Pulmonary artery endothelial cell (primary cell): ENCODE data around the gene ASB4. TPM values are rescaled to one million over a fixed set of nuclear protein-coding genes. Genes with fewer than 3 reads are reported as not detected.
"Not testable (repeated sequence)": the region's sequence is repeated elsewhere in the genome, so short reads cannot be mapped to it uniquely, and the experiment has no call there.

Experiments
- DNase-seq: peaks from one replicate; pipeline ENCODE4 v3.0.0-alpha.2; 2011; ENCODE audit warnings: low read depth, low spot score
- total RNA-seq: library from RNA; depleted of rRNA; stranded (reverse); fragments of >200 nt; gene quantifications from 2 replicates; pipeline ENCODE4 v1.2.3, GENCODE V29; 2014

ASB4 gene
- total RNA-seq, 1 donor from 2014 or later = under 0.01 TPM

DNA sequence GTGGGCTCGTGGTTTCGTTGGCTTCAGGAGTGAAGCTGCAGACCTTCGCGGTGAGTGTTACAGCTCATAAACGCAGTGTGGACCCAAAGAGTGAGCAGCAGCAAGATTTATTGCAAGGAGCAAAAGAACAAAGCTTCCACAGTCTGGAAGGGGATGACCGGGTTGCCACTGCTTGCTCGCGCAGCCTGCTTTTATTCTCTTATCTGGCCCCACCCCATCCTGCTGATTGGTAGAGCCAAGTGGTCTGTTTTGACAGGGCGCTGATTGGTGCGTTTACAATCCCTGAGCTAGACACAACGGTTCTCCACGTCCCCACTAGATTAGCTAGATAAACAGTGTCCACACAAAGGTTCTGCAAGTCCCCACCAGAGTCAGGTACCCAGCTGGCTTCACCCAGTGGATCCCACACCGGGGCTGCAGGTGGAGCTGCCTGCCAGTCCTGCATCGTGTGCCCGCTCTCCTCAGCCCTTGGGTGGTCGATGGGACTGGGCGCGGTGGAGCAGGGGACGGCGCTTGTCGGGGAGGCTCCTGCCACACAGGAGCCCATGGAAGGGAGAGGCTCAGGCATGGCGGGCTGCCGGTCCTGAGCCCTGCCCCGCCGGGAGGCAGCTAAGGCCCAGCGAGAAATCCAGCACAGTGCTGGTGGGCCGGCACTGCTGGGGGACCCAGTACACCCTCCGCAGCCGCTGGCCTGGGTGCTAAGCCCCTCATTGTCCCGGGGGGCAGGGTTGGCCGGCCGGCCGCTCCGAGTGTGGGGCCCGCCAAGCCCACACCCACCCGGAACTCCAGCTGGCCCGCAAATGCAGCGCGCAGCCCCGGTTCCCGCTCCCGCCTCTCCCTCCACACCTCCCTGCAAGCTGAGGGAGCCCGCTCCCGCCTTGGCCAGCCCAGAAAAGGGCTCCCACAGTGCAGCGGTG, 66.5 kb downstream of the ASB4 start:
- DNase-seq = not testable (repeated sequence)

DNA sequence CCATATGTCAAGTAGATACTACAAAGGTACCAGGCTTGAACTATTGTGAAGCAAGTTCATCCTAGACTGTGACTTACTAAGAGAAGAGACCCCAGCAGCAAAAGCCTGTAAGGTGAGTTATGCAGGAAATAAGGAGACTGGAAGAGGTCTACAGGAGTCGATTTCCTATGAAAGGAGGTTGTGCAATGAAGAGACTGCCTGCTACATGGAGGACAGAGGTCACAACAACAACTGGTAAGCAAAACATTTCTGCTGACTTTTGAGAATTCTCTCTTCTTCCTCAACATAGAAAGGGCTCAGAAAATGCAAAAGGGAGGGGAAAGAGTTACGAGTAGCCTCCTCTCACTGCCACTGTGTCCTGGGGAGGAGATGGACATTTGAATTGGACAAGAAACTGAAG, 68.2 kb downstream of the ASB4 start:
- no peak for DNase-seq

DNA sequence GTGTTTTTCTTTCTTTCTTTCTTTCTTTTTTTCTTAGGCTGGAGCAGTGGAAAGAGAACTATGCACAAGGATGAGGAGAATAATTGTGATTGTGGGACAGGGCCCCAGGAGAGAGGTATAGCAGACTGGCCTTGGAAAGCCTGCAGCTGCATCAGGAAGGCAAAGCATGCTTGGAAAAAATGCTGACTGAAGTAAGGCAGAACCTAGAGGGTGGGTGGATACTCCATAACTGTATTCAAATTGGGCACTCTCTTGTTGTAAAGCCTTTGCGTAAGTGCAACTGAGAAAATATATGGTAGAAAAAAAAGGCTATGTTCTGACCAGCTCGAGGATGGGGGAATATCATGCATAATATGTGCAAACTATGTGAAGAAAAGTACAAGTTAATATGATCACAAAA, 71.0 kb downstream of the ASB4 start:
- DNase-seq = no peak

GRCh38 chr7:95558864-95559263, 73.1 kb downstream of the ASB4 start:
- DNase-seq = no peak

DNA sequence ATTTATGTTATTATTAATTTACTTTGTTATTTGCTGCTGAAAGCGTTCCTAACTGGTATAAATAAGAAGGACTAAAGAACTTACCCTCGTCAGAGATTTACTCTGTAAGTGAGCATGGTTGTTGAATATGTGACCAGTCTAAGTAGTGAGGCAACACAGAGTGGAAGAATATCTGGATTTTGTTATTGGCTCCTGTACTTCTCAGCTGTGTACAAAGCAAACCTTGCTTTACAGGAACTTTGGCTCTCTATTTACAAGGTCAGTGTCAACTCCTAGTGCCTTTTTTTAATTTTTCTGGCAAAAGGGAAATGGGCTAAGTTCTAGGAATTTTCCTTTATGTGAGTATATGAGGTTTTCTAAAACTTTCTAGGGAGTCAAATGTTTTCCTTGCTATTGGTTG, 74.9 kb downstream of the ASB4 start:
- no peak for DNase-seq

DNA sequence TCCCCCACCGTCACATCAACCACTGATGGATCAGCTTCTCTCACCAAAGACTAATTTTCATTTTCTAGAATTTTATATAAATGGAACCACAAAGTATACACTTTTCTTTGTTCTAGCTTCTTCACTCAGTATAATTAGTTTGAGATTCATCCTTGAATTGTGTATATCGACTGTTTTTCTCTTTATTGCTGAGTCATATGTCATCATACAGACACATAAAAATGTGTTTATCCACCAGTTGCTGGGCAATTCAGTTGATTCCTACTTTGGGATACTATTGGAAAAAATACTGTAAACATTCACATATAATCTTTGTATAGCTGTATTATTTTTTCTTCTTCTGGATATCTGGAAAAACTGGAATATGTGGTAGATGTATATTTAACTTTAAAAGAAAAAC, 84.0 kb downstream of the ASB4 start:
- no peak for DNase-seq

- DNase-seq = no peak
These were observed 91.4 kb downstream of the ASB4 start for GRCh38 chr7:95577137-95577536.

- no peak for DNase-seq
These were observed 92.6 kb downstream of the ASB4 start for GRCh38 chr7:95578299-95578855.

- no peak for DNase-seq
These were observed 93.6 kb downstream of the ASB4 start for GRCh38 chr7:95579318-95579717.

DNA sequence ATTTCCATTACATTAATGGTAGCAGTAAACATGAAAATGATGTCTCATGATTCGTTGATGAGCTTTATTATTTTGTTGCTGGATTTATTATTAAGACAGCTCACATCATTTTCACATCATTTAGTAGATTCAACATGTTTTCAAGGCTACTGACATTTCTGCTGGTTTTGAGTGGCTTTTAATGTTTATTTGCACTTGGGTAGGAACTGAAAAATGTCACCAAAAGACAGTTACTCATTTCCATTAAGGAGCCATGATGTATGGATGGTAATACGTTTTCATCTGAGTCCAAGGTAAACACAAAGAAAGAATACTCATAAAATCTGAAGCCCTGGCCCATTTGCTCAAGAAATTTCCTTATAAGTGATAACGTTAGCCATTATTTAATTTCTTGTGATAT, 95.7 kb downstream of the ASB4 start:
- no peak for DNase-seq

DNA sequence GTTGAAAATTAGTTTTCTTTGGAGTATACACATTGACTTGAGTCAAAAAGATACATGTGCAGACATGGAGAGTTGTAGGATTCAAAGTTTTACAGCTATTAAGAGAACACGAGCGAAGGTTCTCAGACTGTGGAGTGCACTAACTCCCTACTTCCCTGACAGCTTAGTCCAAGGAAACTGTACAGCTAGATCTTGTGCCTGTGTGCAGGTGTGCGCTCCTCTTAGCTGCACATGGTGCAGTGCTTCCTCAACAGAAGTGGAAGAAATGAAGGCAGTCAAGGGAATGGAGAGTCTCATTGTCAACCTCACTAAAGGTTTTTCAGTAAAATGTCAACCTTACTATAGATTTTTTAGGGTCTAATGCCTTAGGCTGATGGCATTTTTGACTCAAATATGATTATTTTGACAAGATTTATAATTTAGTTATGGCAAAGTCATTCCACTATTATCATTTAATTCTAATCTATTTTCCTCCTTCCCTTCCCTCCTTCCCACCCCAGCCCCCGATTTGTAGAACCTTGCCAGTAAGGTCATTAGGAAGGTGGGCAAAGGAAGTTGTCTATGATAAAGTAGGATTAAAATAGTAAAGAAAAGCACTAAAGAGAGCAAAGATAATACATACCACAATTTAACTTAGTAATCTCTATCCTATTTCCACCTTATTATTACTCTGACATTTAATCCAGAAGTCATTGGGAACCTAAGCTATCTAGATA, 97.0 kb downstream of the ASB4 start:
- DNase-seq = no peak

DNA sequence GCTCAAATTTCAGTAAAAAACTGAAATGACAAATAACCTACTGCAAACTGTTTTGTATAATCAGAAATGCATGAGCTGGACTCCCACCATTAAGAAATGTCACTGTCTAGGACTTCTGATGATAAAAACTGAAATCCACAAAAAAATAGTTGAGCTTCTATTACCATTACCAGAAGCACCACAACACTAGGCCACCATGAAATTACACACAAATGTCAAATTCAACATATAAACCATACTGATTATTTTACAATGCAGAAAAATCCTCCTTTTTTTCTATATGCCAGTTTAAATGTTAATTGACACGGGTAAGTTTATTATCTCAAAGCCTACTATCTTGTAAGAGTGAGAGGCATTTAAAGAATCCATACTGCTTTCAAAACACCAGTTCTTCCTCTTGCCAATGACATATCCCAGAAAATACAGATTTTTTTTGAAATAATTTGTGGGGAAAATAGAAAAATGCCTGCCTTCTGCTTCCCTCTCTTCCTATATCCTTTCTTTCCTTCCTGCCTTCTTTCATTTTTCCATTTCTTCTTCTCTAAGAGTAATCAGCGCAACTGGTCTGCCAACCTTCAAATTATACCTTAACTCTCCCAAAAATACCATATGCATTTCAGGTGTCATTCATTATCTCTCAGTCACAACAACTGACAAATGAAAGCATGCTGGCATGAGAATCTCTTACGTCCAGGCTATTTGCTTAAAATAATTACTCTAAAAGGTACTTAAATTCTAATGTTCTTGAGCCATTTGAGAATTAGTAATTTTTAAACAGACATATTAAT, 98.3 kb downstream of the ASB4 start:
- no peak for DNase-seq

GRCh38 chr7:95584769-95585425, 99.2 kb downstream of the ASB4 start:
- DNase-seq = no peak

DNA sequence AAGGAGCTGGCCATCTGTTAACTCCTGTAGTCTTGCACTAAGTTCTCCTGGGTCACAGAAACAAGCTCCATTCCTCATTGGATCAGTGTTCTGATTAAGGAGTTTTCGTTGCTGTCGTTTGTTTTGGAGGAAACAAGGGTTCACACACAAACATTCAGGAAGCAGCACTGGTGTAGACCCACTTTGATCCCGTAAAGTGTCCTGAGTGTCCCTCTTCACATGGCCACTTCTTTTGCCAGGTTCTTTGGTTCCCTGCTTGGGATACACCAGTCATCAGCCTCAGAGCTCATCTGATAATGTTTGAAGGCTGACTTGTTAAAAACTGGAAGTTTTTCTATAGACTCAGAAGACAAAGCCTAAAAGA, 99.7 kb downstream of the ASB4 start:
- no peak for DNase-seq

DNA sequence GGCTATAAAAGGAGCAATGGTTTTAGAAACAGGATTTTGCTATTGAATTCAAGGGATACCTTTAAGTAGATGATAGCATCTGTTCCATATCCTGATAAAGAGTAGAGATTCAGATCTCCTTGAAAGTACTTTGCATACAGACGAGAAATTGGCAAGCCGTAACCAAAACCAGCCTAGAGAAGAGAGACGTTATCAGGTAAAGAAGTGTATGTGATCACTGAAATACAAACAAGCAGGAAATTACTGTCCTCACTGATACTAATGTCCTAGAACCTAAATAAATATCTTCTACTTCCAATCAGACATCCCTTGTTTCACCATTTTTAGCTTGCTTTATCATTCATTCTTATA, 101.2 kb downstream of the ASB4 start:
- no peak for DNase-seq

DNA sequence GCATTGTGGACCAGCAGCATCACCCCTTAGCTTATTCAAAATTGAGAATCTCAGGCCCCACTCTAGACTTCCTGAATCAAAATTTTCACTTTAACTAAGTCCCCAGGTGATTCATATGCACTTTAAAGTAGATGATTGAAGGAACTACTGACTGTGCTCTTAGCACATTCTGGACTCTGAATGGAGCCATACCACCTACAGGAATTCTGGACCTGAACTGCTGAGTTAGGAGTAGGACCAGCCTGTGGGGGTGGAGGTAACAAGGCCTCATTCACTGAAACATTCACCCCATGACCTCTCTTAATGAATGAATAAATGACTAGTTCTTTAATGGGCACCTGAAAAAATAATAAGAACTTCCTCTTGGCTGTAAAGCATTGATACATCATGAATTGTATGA, 103.3 kb downstream of the ASB4 start:
- DNase-seq = no peak

DNA sequence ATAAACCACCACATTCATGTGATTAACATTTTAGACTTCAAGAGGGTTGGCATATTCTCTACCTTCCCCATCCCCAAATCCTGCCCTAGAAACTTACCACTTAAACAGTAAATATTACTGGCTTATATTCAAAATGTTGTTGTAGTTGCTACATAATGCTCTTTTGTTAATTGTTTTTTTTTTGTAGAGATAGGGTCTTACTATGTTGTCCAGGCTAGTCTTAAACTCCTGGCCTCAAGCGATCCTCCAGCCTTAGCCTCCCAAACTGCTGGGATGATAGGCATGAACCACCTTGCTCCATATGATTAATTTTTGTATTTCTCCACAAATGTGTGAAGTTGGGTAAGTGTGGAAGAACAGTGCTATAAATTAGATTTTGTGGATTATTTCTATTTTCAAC, 104.0 kb downstream of the ASB4 start:
- no peak for DNase-seq
